GM12874 (cell line): ENCODE results near the gene NRXN3.

Experiments
- TF ChIP-seq, protein P1 (sequence below): IDR thresholded peaks from 2 replicates; pipeline ENCODE4 v1.5.1; 2011; ENCODE audit warnings: low read depth, mild to moderate bottlenecking, control low read depth, low read length, moderate library complexity; ENCODE audit not compliant: insufficient read depth

NRXN3 gene

DNA sequence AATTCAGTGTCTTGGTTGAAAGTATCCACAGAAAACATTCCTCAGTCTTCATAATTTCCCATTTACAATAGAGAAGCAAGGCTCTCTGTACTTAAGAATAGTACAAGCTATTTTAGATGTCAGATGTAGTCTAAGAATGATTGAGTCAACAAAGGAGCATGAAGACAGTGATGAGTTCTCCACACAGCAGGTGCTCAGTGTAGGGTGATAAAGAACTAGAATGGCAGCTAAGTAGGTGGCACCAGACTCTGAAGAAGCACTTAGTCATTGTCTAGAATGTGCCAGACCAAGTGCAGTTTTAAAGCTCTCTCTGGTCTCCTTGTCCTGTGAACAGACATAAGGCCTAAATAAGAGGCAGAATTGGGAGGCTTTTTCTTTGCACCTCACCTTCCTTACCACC, 504.6 kb downstream of the NRXN3 start:
- TF ChIP-seq, protein P1, sequence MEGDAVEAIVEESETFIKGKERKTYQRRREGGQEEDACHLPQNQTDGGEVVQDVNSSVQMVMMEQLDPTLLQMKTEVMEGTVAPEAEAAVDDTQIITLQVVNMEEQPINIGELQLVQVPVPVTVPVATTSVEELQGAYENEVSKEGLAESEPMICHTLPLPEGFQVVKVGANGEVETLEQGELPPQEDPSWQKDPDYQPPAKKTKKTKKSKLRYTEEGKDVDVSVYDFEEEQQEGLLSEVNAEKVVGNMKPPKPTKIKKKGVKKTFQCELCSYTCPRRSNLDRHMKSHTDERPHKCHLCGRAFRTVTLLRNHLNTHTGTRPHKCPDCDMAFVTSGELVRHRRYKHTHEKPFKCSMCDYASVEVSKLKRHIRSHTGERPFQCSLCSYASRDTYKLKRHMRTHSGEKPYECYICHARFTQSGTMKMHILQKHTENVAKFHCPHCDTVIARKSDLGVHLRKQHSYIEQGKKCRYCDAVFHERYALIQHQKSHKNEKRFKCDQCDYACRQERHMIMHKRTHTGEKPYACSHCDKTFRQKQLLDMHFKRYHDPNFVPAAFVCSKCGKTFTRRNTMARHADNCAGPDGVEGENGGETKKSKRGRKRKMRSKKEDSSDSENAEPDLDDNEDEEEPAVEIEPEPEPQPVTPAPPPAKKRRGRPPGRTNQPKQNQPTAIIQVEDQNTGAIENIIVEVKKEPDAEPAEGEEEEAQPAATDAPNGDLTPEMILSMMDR: no peak

DNA sequence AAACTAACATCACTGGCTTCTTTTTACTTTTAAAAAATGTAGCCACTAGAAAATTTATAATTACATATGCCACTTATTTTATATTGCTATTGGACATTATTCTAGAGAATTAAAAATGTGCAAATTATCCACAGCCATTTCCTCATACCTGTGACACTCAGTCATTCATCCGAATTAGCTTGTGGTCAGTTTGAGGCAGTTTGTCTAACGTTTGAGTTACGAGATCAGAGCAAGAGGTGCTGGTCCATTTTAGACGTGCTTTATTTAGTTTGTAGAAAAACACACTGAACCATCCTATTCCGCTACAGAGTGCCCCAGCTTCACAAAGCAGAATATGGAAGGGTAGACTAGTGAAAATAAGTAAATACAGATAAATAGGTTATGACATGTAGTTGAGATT, 513.0 kb downstream of the NRXN3 start:
- TF ChIP-seq, protein P1: no peak

DNA sequence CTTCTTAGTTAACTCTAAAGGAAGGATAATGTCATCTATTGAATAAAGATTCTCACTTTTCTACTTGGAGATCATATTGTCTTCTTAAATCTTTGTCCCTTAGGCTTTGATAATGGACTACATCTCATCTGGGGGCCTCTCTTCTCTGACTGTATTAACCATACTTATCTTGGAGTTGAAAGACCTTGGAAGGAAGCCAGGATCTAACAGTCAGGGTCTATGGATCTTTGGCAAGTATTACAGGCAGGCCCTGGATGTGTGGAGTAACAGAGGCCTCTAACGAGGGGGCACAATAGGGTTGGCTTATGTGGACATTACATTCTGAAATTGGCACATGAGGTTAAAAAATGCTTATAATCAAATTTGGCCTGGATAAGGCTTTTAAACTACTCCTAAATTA, 513.8 kb downstream of the NRXN3 start:
- TF ChIP-seq, protein P1: no peak

DNA sequence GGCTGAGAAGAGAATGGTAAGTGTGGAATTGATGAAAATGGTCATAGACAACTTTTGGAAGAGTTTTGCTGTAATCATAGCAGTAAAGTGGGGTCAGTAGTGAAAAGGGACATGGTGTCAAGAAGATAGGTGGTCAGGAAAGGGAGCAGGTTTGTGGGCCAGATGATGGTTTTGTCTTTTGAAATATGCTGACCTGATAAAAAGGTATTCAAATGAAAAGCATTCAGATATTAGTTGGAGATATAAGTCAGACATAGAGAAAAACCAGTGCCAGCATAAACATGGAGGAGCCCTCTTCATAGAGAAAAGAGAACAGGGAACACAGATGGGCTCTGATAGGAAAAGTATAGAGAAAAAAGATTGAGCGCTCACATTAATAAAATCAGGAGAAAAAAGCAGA, 518.3 kb downstream of the NRXN3 start:
- TF ChIP-seq, protein P1: no peak

DNA sequence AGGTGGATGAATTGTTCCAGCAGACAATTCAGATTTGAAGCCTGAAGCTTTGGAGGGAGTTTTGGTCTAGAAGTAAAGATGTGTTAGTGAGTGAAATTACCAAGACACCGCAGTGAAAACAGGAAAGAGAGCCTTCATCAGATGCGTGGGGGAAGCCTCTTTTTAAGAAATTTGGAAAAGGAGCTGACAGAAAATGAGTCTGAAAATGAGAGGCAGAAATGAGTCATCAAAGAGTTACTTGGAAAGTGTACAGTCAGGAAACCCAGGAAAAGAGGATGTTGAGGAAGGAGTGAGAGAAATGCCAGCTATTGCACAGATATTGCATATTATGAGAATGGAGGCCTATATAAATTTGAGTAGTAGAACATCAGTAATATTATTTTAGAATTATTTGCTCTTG, 520.7 kb downstream of the NRXN3 start:
- TF ChIP-seq, protein P1: no peak

DNA sequence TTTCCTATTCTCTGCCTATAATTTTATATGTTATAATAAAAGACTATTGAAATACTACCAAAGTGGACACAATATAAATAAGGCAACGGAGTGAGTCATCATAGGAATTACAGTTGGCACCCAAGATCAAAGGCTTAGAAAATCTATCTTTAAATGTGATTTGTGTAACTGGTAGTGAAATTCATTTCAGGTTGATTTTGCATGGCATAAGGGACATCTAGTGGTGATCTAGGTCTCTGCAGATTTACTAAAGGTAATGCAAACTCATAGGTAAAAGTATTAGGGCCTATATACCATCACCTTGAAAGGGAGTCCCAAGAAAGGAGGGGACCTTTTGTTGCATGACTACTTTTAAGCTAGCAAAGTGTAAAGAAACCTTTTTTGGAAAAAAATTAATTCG, 527.2 kb downstream of the NRXN3 start:
- TF ChIP-seq, protein P1: peak; percentile 48

DNA sequence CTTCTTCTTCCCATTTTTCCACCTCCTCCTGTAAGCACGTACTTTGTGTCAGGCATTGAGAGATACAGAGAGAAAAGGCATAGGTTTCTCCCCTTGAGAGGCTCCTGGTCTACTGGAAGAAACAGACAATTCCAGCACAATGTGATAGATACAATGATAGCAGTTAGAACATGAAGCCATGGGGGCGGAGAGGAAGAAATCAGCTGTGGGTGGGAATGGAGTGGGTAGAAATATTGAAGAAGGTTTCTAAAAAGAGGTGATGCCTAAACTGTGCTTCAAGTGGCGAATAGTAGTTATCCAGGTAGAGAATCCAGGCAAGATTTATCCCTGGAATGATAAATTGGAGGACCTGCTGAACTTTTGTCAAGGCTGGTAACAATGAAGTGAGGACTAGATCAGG, 528.8 kb downstream of the NRXN3 start:
- TF ChIP-seq, protein P1: no peak

DNA sequence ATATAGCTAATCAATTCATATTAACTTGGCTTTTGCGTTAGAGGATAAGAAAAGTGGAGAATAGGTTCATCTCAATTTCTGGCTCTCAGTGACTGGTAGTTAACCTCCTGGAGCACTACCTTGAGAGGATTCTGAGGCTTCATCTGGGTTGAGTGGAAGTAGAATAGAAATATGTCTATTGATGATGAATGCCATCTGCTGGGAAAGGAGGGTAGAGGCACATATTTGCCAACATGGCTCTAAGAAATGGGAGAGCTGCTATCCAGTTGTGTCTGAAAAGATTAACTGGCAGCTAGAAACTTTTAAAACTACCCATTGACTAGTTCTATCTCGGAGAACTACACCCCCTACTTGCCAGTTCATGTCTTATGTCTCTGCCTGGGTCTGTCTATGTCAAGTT, 530.1 kb downstream of the NRXN3 start:
- TF ChIP-seq, protein P1: no peak
